Activated naive CD4-positive, alpha-beta T cell treated with anti-CD3 and anti-CD28 coated beads, Interleukin-2, amount 10 ng/mL, durations not matched to agents 7 days and 5 days (primary cell): ENCODE data around the gene SRD5A3.
A peak's percentile ranks its signal among the peaks of the same experiment; 100 is the strongest.

Experiments used
- CTCF ChIA-PET: fragments of 350-600 bp; sonication (Branson Sonifier 250); formaldehyde crosslinking; loops from one replicate; lab custom pipeline; 2021; ENCODE audit warnings: antibody characterized with exemption; lab: Charles Lee
- DNase-seq: peaks from one replicate; pipeline ENCODE4 v3.0.0-alpha.2; 2020
- H3K27ac Mint-ChIP-seq: one replicate; pipeline ENCODE4 v1.8.0; 2021; ENCODE audit warnings: mild to moderate bottlenecking, moderate library complexity, mixed read lengths
- H3K27me3 Mint-ChIP-seq: one replicate; pipeline ENCODE4 v1.8.0; 2021; ENCODE audit warnings: mild to moderate bottlenecking, mixed read lengths
- H3K36me3 Mint-ChIP-seq: one replicate; pipeline ENCODE4 v1.8.0; 2021; ENCODE audit warnings: mixed read lengths
- H3K4me1 Mint-ChIP-seq: one replicate; pipeline ENCODE4 v1.8.0; 2021; ENCODE audit warnings: mixed read lengths
- H3K4me3 Mint-ChIP-seq: one replicate; pipeline ENCODE4 v1.8.0; 2021; ENCODE audit warnings: mild to moderate bottlenecking, moderate library complexity, mixed read lengths
- H3K9me3 Mint-ChIP-seq: one replicate; pipeline ENCODE4 v1.8.0; 2021; ENCODE audit warnings: mixed read lengths

Gene SRD5A3

DNA sequence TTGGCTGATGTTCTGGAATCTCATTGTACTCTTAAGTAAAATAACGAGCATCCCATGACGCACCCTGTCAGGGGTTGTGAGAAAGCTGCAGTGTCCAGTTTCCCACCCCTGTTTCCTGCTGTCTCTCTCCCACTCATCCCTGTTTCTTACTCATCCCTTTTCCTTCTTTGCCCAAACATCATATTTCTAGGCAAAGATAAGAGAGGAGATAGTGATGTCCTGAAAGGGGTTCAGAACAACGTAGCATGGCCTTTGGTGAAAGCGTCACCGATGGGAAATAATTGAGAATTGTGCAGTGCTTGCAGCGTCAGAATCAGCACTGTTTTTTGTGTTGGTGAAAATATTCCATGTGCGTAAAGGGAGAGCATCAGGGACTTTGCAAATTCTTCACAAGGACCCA lies 26.2 kb downstream of the SRD5A3 start:
- no peaks in the 10 kb centered on the region for H3K27me3 Mint-ChIP-seq
- H3K4me1 Mint-ChIP-seq: no peaks in the 10 kb centered on the region
- H3K9me3 Mint-ChIP-seq: no peaks in the 10 kb centered on the region
- no peak for DNase-seq
- CTCF ChIA-PET: no interaction called here
- no peak overlapping the region for H3K27ac Mint-ChIP-seq
- H3K36me3 Mint-ChIP-seq: no peaks in the 10 kb centered on the region
- no peak overlapping the region for H3K4me3 Mint-ChIP-seq

- H3K27ac Mint-ChIP-seq: no peak overlapping the region
- H3K27me3 Mint-ChIP-seq: no peaks in the 10 kb centered on the region
- DNase-seq: no peak
- H3K36me3 Mint-ChIP-seq: no peaks in the 10 kb centered on the region
- no peaks in the 10 kb centered on the region for H3K4me1 Mint-ChIP-seq
- CTCF ChIA-PET: interaction anchor here (0.8 kb wide), 1 partner anchor 18 kb away, joined by 4 read pairs; no protein-coding TSS in a partner anchor
- H3K9me3 Mint-ChIP-seq: no peaks in the 10 kb centered on the region
- no peak overlapping the region for H3K4me3 Mint-ChIP-seq
Measured at GRCh38 chr4:55373461-55373860, 27.4 kb downstream of the SRD5A3 start.

- Mint-ChIP-seq H3K27ac (no peak overlapping the region), H3K9me3 (no peaks in the 10 kb centered on the region), H3K36me3 (no peaks in the 10 kb centered on the region), H3K4me3 (no peak overlapping the region), H3K4me1 (peaks cover 3% of the 10 kb centered on the region), H3K27me3 (peaks cover 3% of the 10 kb centered on the region)
- CTCF ChIA-PET: no interaction called here
- no peak for DNase-seq
Measured at GRCh38 chr4:55376698-55377097, 30.7 kb downstream of the SRD5A3 start.

GRCh38 chr4:55378617-55379467 lies 32.8 kb downstream of the SRD5A3 start:
- Mint-ChIP-seq H3K27me3 (peaks cover 3% of the 10 kb centered on the region), H3K9me3 (no peaks in the 10 kb centered on the region), H3K27ac (no peak overlapping the region), H3K36me3 (no peaks in the 10 kb centered on the region), H3K4me1 (peaks cover 10% of the 10 kb centered on the region), H3K4me3 (no peak overlapping the region)
- DNase-seq: no peak
- CTCF ChIA-PET: no interaction called here

DNA sequence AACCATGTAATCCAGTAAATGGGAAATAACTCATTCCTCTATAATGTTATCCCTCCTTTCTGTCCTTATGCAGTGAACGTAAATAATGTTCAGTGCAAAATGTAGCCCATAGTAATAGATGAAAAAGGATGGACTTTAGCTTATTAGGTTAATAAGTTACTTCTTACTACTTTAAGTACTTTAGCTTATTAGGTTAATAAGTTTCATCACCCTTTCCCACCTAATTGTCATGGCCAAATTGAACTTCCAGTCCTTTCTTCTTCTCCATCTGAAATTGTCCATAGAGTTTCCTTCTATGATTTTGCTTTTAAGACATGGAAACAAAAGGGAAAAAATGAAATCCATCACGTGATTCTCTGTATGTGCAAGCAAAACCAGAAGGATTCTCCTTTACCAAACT lies 34.5 kb downstream of the SRD5A3 start:
- Mint-ChIP-seq H3K36me3 (no peaks in the 10 kb centered on the region), H3K4me3 (no peak overlapping the region), H3K27ac (no peak overlapping the region), H3K4me1 (peaks cover 10% of the 10 kb centered on the region), H3K27me3 (peaks cover 3% of the 10 kb centered on the region), H3K9me3 (no peaks in the 10 kb centered on the region)
- CTCF ChIA-PET: no interaction called here
- no peak for DNase-seq

- H3K4me1 Mint-ChIP-seq: peaks cover 10% of the 10 kb centered on the region
- no peaks in the 10 kb centered on the region for H3K36me3 Mint-ChIP-seq
- H3K27me3 Mint-ChIP-seq: peaks cover 3% of the 10 kb centered on the region
- no peak overlapping the region for H3K27ac Mint-ChIP-seq
- no peak overlapping the region for H3K4me3 Mint-ChIP-seq
- DNase-seq: no peak
- no peaks in the 10 kb centered on the region for H3K9me3 Mint-ChIP-seq
- CTCF ChIA-PET: no interaction called here
Measured at GRCh38 chr4:55381502-55381901, 35.5 kb downstream of the SRD5A3 start.

GRCh38 chr4:55382488-55383003 lies 36.5 kb downstream of the SRD5A3 start:
- CTCF ChIA-PET: no interaction called here
- H3K27ac Mint-ChIP-seq: no peak overlapping the region

GRCh38 chr4:55385201-55385649 lies 39.2 kb downstream of the SRD5A3 start:
- no peak overlapping the region for H3K4me3 Mint-ChIP-seq
- H3K27ac Mint-ChIP-seq: no peak overlapping the region
- H3K9me3 Mint-ChIP-seq: no peaks in the 10 kb centered on the region
- no peak for DNase-seq
- H3K36me3 Mint-ChIP-seq: no peaks in the 10 kb centered on the region
- CTCF ChIA-PET: interaction anchor here (1.0 kb wide), 1 partner anchor 8 kb away, joined by 3 read pairs; no protein-coding TSS in a partner anchor
- H3K27me3 Mint-ChIP-seq: peaks cover 8% of the 10 kb centered on the region
- H3K4me1 Mint-ChIP-seq: peaks cover 10% of the 10 kb centered on the region

More at GRCh38 chr4:55382488-55383003, 36.5 kb downstream of the SRD5A3 start:
- Mint-ChIP-seq H3K4me3 (no peak overlapping the region), H3K9me3 (no peaks in the 10 kb centered on the region), H3K4me1 (peaks cover 10% of the 10 kb centered on the region), H3K27me3 (peaks cover 3% of the 10 kb centered on the region), H3K36me3 (no peaks in the 10 kb centered on the region)
- DNase-seq: no peak

GRCh38 chr4:55386073-55386472 lies 40.0 kb downstream of the SRD5A3 start:
- peak; percentile 23 for DNase-seq
- Mint-ChIP-seq H3K27me3 (peaks cover 12% of the 10 kb centered on the region), H3K4me3 (no peak overlapping the region), H3K9me3 (no peaks in the 10 kb centered on the region), H3K27ac (no peak overlapping the region), H3K36me3 (no peaks in the 10 kb centered on the region), H3K4me1 (peaks cover 10% of the 10 kb centered on the region)
- CTCF ChIA-PET: no interaction called here

DNA sequence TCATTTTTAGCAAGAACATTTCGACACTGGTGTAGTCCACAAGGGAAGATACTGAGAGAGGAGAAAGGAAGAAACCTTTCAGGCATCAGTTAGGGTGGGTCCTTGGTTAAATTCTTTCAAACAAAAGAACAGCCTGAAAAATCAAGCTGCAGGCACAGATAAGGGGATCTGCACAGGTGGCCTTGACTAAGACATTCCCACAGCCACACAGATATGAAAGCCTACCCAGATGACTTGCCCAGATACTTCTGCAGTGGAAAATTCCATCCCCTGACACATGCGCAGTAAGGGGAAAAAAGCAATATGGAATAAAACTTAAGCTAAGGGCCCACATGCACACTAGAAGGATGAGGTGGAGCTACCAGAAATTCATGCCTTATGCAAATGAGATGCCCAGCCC lies 40.8 kb downstream of the SRD5A3 start:
- Mint-ChIP-seq H3K36me3 (no peaks in the 10 kb centered on the region), H3K4me1 (peaks cover 6% of the 10 kb centered on the region), H3K9me3 (no peaks in the 10 kb centered on the region), H3K27ac (no peak overlapping the region), H3K27me3 (peaks cover 8% of the 10 kb centered on the region), H3K4me3 (no peak overlapping the region)
- CTCF ChIA-PET: no interaction called here
- no peak for DNase-seq

DNA sequence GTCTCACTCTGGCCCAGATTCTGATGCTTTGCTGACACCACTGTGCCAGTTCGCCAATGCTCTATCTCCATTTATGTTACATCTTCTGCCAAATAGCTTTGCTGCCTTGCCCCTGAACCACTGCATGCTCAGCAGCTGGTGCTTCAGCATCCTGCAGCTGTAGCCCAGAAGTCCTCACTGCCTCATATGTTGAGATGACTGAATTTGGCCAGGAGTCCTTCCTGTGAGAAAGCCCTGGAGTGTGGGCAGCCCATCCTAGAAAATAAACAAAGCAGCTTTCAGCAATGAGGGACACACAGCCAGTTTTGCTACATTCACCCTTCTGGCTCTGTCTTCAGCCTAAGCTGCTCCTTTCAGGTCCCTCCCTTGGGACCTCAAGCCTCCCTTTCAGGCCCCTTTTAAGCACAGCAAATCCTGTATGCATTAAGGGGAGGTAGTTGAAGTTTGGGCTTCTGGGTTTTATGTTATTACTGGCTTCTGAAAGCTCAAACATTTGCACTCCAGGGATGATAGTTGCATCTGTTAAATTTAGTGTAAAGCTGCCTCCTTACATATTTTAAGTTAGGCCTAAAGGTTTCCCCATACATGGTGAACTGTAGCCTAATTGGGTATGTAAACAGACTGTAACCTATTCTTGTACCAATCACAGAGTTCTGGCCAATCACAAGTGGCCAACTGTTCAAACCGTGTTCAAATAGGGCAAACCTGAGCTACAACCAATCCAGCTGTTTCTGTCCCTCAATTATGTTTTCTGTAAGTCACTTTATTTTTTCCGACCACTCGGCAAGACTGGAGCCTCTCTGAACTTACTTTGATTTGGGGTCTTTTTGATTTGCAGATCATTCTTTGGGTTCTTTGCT lies 47.6 kb downstream of the SRD5A3 start:
- CTCF ChIA-PET: interaction anchor here (0.8 to 1.7 kb wide), 2 partner anchors 9 to 47 kb away, joined by 3 to 4 read pairs; no protein-coding TSS in a partner anchor
- Mint-ChIP-seq H3K9me3 (no peaks in the 10 kb centered on the region), H3K27me3 (peaks cover 8% of the 10 kb centered on the region), H3K4me1 (peaks cover 35% of the 10 kb centered on the region), H3K4me3 (no peak overlapping the region), H3K27ac (no peak overlapping the region), H3K36me3 (peaks cover 16% of the 10 kb centered on the region)
- DNase-seq: no peak

DNA sequence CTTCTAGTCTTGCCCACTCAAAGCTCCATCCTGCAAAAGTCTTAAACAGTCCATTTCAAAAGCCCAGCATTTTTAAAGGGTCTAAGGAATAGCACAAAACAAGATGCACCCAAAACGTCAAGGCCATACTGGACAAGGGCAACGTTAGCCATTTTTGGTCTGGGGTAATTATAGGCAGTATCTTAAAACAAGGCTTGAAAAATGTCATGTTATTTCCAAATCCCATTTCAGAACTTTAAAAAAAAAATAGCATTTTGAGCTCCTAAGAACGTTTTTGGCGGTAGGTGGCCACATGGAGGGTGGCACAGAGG lies 49.1 kb downstream of the SRD5A3 start:
- Mint-ChIP-seq H3K27me3 (peaks cover 4% of the 10 kb centered on the region), H3K9me3 (no peaks in the 10 kb centered on the region), H3K4me1 (peaks cover 45% of the 10 kb centered on the region), H3K4me3 (peak overlapping the region; percentile 89), H3K27ac (peak overlapping the region; percentile 94), H3K36me3 (peaks cover 23% of the 10 kb centered on the region)
- CTCF ChIA-PET: interaction anchor here (1.7 kb wide), 1 partner anchor 48 kb away, joined by 4 read pairs; no protein-coding TSS in a partner anchor
- no peak for DNase-seq

- CTCF ChIA-PET: interaction anchor here (1.6 to 1.7 kb wide), 2 partner anchors 49 to 50 kb away, joined by 4 read pairs; partner anchors contain the start of gene SRD5A3
- H3K27ac Mint-ChIP-seq: peak within 1 kb of the TSS; percentile 94
Measured at GRCh38 chr4:55395529-55396307, 49.7 kb downstream of the SRD5A3 start, which contains the start of gene TMEM165. Gene TMEM165 (plus strand): TSS chr4:55395957. CDS start chr4:55396190, 233 bp downstream.

More at GRCh38 chr4:55395529-55396307, 49.7 kb downstream of the SRD5A3 start, which contains the start of gene TMEM165:
- H3K4me3 Mint-ChIP-seq: peak within 1 kb of the TSS; percentile 89
- peaks cover 47% of the 10 kb centered on the region for H3K4me1 Mint-ChIP-seq
- H3K27me3 Mint-ChIP-seq: no peaks in the 10 kb centered on the region
- H3K9me3 Mint-ChIP-seq: no peaks in the 10 kb centered on the region
- DNase-seq: peak; percentile 94
- H3K36me3 Mint-ChIP-seq: peaks cover 23% of the 10 kb centered on the region
